IPS-15b (cell line): ENCODE measurements around the gene USH2A.

ENCODE experiments used
- H3K27me3 ChIP-seq: one replicate; pipeline ENCODE4 v1.6.1; 2013; ENCODE audit warnings: low read length; ENCODE audit not compliant: control insufficient read depth, insufficient read depth
- H3K36me3 ChIP-seq: one replicate; pipeline ENCODE4 v1.6.1; 2013; ENCODE audit warnings: low read length; ENCODE audit not compliant: control insufficient read depth, insufficient read depth
- H3K4me1 ChIP-seq: one replicate; pipeline ENCODE4 v1.6.1; 2013; ENCODE audit warnings: mild to moderate bottlenecking, low read length; ENCODE audit not compliant: control insufficient read depth, insufficient read depth
- H3K4me3 ChIP-seq: one replicate; pipeline ENCODE4 v1.5.1; 2013; ENCODE audit warnings: low read depth, low read length
- H3K9ac ChIP-seq: one replicate; pipeline ENCODE4 v1.6.1; 2013; ENCODE audit warnings: low read depth, mild to moderate bottlenecking, low read length
- H3K9me3 ChIP-seq: one replicate; pipeline ENCODE4 v1.6.1; 2013; ENCODE audit warnings: mild to moderate bottlenecking, low read length; ENCODE audit not compliant: control insufficient read depth, insufficient read depth

USH2A gene

GRCh38 chr1:216113181-216113580 is 310.1 kb downstream of the USH2A start:
- H3K9me3 ChIP-seq: no peaks in the 10 kb centered on the region
- H3K9ac ChIP-seq: no peak overlapping the region
- H3K27me3 ChIP-seq: no peaks in the 10 kb centered on the region
- H3K36me3 ChIP-seq: no peaks in the 10 kb centered on the region
- H3K4me1 ChIP-seq: peaks cover 8% of the 10 kb centered on the region
- H3K4me3 ChIP-seq: no peak overlapping the region

DNA sequence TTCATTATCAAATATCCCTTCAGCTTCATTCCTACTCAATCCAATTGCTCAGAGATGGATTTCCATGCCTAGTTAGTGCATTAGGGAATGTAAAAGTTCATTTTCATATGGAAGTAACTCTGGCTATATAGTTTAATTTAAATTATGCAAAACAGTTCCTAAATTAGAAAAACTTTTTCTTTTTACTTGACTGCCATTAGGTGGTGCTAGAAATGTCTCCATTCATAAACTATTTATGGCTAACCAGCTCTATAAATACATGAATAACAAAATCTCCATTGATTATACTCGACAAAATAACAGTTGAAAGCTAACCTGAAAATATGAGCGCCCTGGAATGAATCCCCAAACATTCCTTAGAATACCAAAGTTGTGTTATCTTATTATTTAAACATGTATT is 311.4 kb downstream of the USH2A start:
- no peaks in the 10 kb centered on the region for H3K9me3 ChIP-seq
- H3K4me1 ChIP-seq: peaks cover 6% of the 10 kb centered on the region
- H3K4me3 ChIP-seq: no peak overlapping the region
- H3K27me3 ChIP-seq: no peaks in the 10 kb centered on the region
- no peak overlapping the region for H3K9ac ChIP-seq
- no peaks in the 10 kb centered on the region for H3K36me3 ChIP-seq

GRCh38 chr1:216095400-216095799 is 327.8 kb downstream of the USH2A start:
- Histone ChIP-seq H3K27me3 (no peaks in the 10 kb centered on the region), H3K4me3 (no peak overlapping the region), H3K4me1 (peaks cover 6% of the 10 kb centered on the region), H3K36me3 (no peaks in the 10 kb centered on the region), H3K9me3 (no peaks in the 10 kb centered on the region), H3K9ac (no peak overlapping the region)

- no peak overlapping the region for H3K9ac ChIP-seq
- H3K27me3 ChIP-seq: no peaks in the 10 kb centered on the region
- H3K4me3 ChIP-seq: no peak overlapping the region
- H3K36me3 ChIP-seq: no peaks in the 10 kb centered on the region
- peaks cover 2% of the 10 kb centered on the region for H3K4me1 ChIP-seq
- no peaks in the 10 kb centered on the region for H3K9me3 ChIP-seq
Observed at GRCh38 chr1:216090556-216090955, 332.7 kb downstream of the USH2A start.

DNA sequence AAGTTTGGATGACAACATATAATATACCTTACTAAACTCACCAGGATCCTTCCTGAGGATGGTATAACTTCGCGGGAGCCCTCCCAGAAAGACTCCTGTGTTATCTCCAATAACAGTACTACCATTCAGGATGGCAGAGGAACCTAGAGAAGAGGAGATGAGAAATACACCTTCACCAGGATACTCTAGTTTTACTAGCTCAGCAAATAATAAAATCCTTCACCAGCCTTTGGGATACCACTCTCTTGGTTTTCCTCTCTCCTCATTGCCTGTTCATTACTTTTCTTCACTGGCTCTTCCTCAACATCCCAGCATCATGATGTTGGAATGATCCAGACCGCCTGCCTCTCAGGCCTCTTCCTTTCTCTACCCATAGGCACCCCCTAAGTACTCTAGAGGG is 336.6 kb downstream of the USH2A start:
- no peak overlapping the region for H3K4me3 ChIP-seq
- no peaks in the 10 kb centered on the region for H3K36me3 ChIP-seq

DNA sequence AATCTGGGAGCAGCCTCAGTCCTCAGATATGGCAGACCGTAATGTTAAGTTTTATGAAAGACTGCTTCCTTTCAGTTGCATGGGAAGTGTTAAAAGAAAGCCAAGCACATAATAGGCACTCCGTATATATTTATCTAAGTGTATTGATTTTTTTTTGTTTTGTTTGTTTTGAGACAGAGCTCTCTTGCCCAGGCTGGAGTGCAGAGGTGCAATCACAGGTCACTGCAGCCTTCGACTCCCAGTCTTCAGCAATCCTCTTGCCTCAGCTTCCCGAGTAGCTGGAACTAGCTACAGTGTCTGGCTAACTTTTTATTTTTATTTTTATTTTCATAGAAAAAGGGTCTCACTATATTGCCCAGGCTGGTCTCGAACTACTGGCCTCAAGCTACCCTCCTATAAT is 341.8 kb downstream of the USH2A start:
- Histone ChIP-seq H3K27me3 (no peaks in the 10 kb centered on the region), H3K4me3 (no peak overlapping the region), H3K4me1 (peaks cover 9% of the 10 kb centered on the region), H3K36me3 (no peaks in the 10 kb centered on the region), H3K9ac (no peak overlapping the region), H3K9me3 (no peaks in the 10 kb centered on the region)

More for the DNA sequence above, 336.6 kb downstream of the USH2A start:
- Histone ChIP-seq H3K9me3 (no peaks in the 10 kb centered on the region), H3K9ac (no peak overlapping the region), H3K4me1 (peaks cover 3% of the 10 kb centered on the region), H3K27me3 (no peaks in the 10 kb centered on the region)

DNA sequence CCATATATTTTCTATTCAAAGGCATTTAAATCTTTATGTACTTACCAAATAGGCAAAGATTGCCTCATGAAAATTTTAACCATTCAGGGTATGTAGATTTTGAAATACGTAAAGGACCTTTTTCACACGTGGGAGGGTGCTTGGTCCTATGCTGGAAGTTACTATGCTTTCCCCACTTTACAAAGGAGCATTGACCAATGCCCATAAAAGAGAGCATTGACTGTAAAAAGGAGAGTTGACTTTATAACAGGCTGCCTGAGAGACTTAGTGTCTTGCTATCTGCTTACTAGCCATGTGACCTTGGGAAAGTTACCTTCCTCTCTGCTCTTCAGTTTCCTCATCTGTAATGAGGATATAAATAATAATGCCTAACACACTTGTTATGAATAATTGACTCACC is 346.5 kb downstream of the USH2A start:
- Histone ChIP-seq H3K27me3 (no peaks in the 10 kb centered on the region), H3K9ac (no peak overlapping the region), H3K36me3 (no peaks in the 10 kb centered on the region), H3K4me3 (no peak overlapping the region), H3K4me1 (peaks cover 8% of the 10 kb centered on the region), H3K9me3 (no peaks in the 10 kb centered on the region)

DNA sequence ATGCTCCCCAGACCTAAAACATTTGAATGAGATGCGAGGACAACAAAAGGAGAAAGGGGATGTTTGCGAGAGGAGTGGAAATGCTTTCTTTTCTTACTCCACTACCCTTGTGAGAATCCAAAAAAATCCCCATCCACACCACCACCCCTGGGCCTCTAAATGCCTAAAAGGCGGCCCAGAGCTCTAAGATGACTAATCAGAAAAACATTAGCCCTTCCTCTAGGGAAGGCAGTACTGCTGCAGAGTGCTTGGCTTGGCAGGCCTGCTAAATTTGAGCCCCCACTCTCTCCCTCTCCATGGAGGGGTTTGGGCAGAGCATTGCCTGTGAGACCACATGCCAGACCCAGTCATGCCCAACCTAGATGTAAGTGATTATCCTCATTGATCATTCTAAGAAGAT is 347.9 kb downstream of the USH2A start:
- Histone ChIP-seq H3K4me3 (no peak overlapping the region), H3K36me3 (no peaks in the 10 kb centered on the region), H3K9ac (no peak overlapping the region), H3K4me1 (peaks cover 8% of the 10 kb centered on the region), H3K9me3 (no peaks in the 10 kb centered on the region), H3K27me3 (no peaks in the 10 kb centered on the region)

- Histone ChIP-seq H3K4me1 (peaks cover 2% of the 10 kb centered on the region), H3K9me3 (no peaks in the 10 kb centered on the region), H3K27me3 (no peaks in the 10 kb centered on the region), H3K4me3 (no peak overlapping the region), H3K9ac (no peak overlapping the region), H3K36me3 (no peaks in the 10 kb centered on the region)
Observed at GRCh38 chr1:216073793-216074595, 349.3 kb downstream of the USH2A start.

DNA sequence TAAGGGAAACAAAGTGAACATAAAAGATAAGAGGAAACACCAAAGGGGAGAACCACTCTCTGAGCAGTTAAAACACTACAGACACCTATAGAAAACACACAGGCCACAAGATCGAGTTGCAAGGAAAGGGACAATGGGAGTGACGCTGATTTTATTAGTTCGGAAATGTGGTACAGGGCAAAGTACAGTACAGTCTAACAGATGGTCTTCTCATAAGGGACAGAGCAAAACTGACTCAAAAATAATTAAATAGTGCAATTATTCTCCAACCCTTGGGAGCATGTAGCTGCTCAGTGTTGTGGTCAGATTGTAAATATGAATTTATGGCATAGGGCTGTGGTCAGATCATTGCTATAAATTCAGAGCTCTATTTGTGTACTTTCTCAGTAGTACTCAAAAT is 352.0 kb downstream of the USH2A start:
- Histone ChIP-seq H3K36me3 (no peaks in the 10 kb centered on the region), H3K4me1 (peaks cover 2% of the 10 kb centered on the region), H3K9ac (no peak overlapping the region), H3K27me3 (no peaks in the 10 kb centered on the region), H3K9me3 (no peaks in the 10 kb centered on the region), H3K4me3 (no peak overlapping the region)

DNA sequence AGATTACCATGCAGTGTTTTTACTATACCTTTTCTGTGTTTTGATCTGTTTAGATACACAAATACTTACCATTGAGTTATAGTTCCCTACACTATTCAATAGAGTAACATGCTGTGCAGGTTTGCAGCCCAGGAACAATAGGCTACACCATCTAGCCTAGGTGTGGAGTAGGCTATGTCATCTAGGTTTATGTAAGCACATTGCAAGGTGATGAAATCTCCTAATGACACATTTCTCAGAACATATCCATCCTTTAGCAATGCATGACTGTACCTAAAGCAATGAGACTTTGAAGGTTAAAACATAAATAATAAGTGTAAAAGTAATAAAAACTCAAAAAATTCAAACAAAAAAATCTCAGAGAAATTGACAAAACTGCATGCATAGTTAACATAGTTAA is 358.6 kb downstream of the USH2A start:
- H3K27me3 ChIP-seq: no peaks in the 10 kb centered on the region
- H3K9ac ChIP-seq: no peak overlapping the region
- H3K9me3 ChIP-seq: no peaks in the 10 kb centered on the region
- no peak overlapping the region for H3K4me3 ChIP-seq
- H3K4me1 ChIP-seq: no peaks in the 10 kb centered on the region
- H3K36me3 ChIP-seq: no peaks in the 10 kb centered on the region

DNA sequence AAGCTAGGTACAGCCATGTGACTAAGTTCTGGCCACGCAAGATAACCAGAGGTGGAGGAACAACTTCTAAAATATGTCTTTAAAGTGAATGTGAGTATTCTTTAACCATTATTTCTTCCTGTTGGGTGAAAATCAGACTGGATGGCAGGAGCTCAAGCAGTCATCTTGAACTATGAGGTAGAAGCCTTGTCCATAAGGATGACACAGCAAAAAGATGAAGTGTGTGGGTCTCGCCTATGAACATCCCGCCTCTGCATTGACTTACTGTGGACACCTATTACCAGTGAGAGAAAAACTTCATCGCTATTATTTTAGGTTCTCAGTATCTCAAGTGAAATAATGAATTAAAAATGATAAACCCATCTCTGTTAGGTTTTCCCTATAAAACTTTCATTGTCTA is 365.3 kb downstream of the USH2A start:
- Histone ChIP-seq H3K4me1 (peaks cover 5% of the 10 kb centered on the region), H3K9ac (no peak overlapping the region), H3K4me3 (no peak overlapping the region), H3K36me3 (no peaks in the 10 kb centered on the region), H3K27me3 (no peaks in the 10 kb centered on the region), H3K9me3 (no peaks in the 10 kb centered on the region)
